Fibroblast of lung (primary cell): ENCODE results near the gene OR2M2. TPM values are rescaled to one million over a fixed set of nuclear protein-coding genes. Genes with fewer than 3 reads are reported as not detected.

Experiments
- DNase-seq, 2 donors: peaks; one replicate each; pipeline versions ENCODE4 v3.0.0 to v3.0.0-alpha.2; 2010; ENCODE audit warnings: low read depth in 2 of 2
- H2AFZ ChIP-seq: 2 replicates; pipeline ENCODE4 v1.5.1; 2012; ENCODE audit warnings: low read length, control low read depth, inconsistent platforms
- H3K27ac ChIP-seq: 2 replicates; pipeline ENCODE4 v1.5.1; 2011; ENCODE audit warnings: low read length, control low read depth; ENCODE audit not compliant: insufficient read depth
- H3K27me3 ChIP-seq: 2 replicates; pipeline ENCODE4 v1.5.1; 2011; ENCODE audit warnings: mild to moderate bottlenecking, low read length; ENCODE audit not compliant: control insufficient read depth, insufficient read depth
- H3K36me3 ChIP-seq: 2 replicates; pipeline ENCODE4 v1.5.1; 2011; ENCODE audit warnings: low read length; ENCODE audit not compliant: control insufficient read depth, insufficient read depth
- H3K4me1 ChIP-seq: 2 replicates; pipeline ENCODE4 v1.5.1; 2011; ENCODE audit warnings: low read length; ENCODE audit not compliant: control insufficient read depth, insufficient read depth; ENCODE audit errors: extremely low read depth
- H3K4me2 ChIP-seq: 2 replicates; pipeline ENCODE4 v1.5.1; 2011; ENCODE audit warnings: low read length, control low read depth; ENCODE audit not compliant: insufficient read depth; ENCODE audit errors: extremely low read depth
- H3K4me3 ChIP-seq, 4 experiments: fragments of 200-600 bp in 1 of 4; sonication (generic) in 1 of 4; replicated peaks in 1 of 4; 2 replicates each; pipeline ENCODE4 v1.5.1; 2011 to 2016; ENCODE audit warnings: low read length in 4 of 4, low read depth in 3 of 4, mild to moderate bottlenecking in 3 of 4, control low read depth in 2 of 4, inconsistent platforms in 1 of 4, mixed read lengths in 1 of 4; ENCODE audit not compliant: insufficient read depth in 1 of 4; ENCODE audit errors: control extremely low read depth in 1 of 4
- H3K79me2 ChIP-seq: 2 replicates; pipeline ENCODE4 v1.5.1; 2012; ENCODE audit warnings: mild to moderate bottlenecking, low read length, inconsistent platforms; ENCODE audit not compliant: control insufficient read depth, insufficient read depth
- H3K9ac ChIP-seq: 2 replicates; pipeline ENCODE4 v1.5.1; 2011; ENCODE audit warnings: mild to moderate bottlenecking, low read length, control low read depth; ENCODE audit not compliant: insufficient read depth
- H3K9me3 ChIP-seq: 2 replicates; pipeline ENCODE4 v1.5.1; 2012; ENCODE audit warnings: low read depth, low read length; ENCODE audit not compliant: control insufficient read depth, insufficient read depth
- H4K20me1 ChIP-seq: 2 replicates; pipeline ENCODE4 v1.5.1; 2011; ENCODE audit warnings: low read length; ENCODE audit not compliant: control insufficient read depth, insufficient read depth; ENCODE audit errors: extremely low read depth
- CTCF ChIP-seq, 2 donors: IDR thresholded peaks in 1 of 2; conservative IDR thresholded peaks in 1 of 2; 1 replicate in 1 of 2; 2 replicates in 1 of 2; pipeline ENCODE4 v1.5.1; 2011 to 2012; ENCODE audit warnings: low read length in 2 of 2, control low read depth in 1 of 2, inconsistent platforms in 1 of 2, low read depth in 1 of 2, mild to moderate bottlenecking in 1 of 2
- EZH2 ChIP-seq: IDR thresholded peaks from 2 replicates; pipeline ENCODE4 v1.5.1; 2012; ENCODE audit warnings: low read length, control low read depth, mild to moderate bottlenecking; ENCODE audit errors: missing control alignments
- polyA plus RNA-seq, 2 donors: library from polyadenylated mRNA; depleted of rRNA in 1 of 2; stranded (reverse) in 1 of 2; unstranded in 1 of 2; fragments of >200 nt; gene quantifications; 2 replicates each; pipeline ENCODE4 v1.2.1, GENCODE V29; 2011 to 2012; ENCODE audit warnings: missing spikeins in 1 of 2
- total RNA-seq: library from RNA; depleted of rRNA; stranded (reverse); fragments of >200 nt; gene quantifications from 2 replicates; pipeline ENCODE4 v1.2.1, GENCODE V29; 2014

Gene OR2M2
- total and polyA plus RNA-seq, 2 donors (not counting 1 experiment from before 2014, with no cell fraction given) = not detected

GRCh38 chr1:248196965-248197364 is 22.3 kb downstream of the OR2M2 start, which contains the start of gene OR2M3:
TSS of gene OR2M3 (plus strand) at chr1:248197265. CDS start at chr1:248203068, 5,803 bp downstream.
- Histone ChIP-seq H3K4me1 (no peaks in the 10 kb centered on the region), H3K36me3 (no peaks in the 10 kb centered on the region), H2AFZ (no peak within 1 kb of the TSS), H4K20me1 (no peaks in the 10 kb centered on the region), H3K9me3 (no peaks in the 10 kb centered on the region), H3K9ac (no peak within 1 kb of the TSS), H3K4me2 (no peak within 1 kb of the TSS), H3K4me3 (no peak within 1 kb of the TSS), H3K27ac (no peak within 1 kb of the TSS), H3K79me2 (no peaks in the 10 kb centered on the region), H3K27me3 (no peaks in the 10 kb centered on the region)
- no peak for DNase-seq
- no peak for TF ChIP-seq EZH2
- no peak for TF ChIP-seq CTCF (conservative IDR thresholded peaks at IDR 0.05 in 1 of 2, IDR thresholded peaks at IDR 0.05 in 1 of 2; ENCODE audit: low read depth in 1 of 2, low read length in 2 of 2)

GRCh38 chr1:248215880-248216279 is 41.3 kb downstream of the OR2M2 start:
- Histone ChIP-seq H2AFZ (no peak overlapping the region), H3K79me2 (no peaks in the 10 kb centered on the region), H3K27me3 (no peaks in the 10 kb centered on the region), H3K9ac (no peak overlapping the region), H3K36me3 (no peaks in the 10 kb centered on the region), H4K20me1 (no peaks in the 10 kb centered on the region), H3K27ac (no peak overlapping the region), H3K4me2 (no peak overlapping the region), H3K9me3 (no peaks in the 10 kb centered on the region), H3K4me1 (no peaks in the 10 kb centered on the region), H3K4me3 (no peak overlapping the region)
- TF ChIP-seq CTCF (conservative IDR thresholded peaks at IDR 0.05 in 1 of 2, IDR thresholded peaks at IDR 0.05 in 1 of 2; ENCODE audit: low read depth in 1 of 2, low read length in 2 of 2) (no peak), EZH2 (no peak)
- no peak for DNase-seq

- Histone ChIP-seq H3K4me2 (no peak overlapping the region), H3K4me1 (no peaks in the 10 kb centered on the region), H3K27ac (no peak overlapping the region), H3K27me3 (no peaks in the 10 kb centered on the region), H3K79me2 (no peaks in the 10 kb centered on the region), H3K9me3 (no peaks in the 10 kb centered on the region), H2AFZ (no peak overlapping the region), H3K4me3 (no peak overlapping the region), H3K36me3 (no peaks in the 10 kb centered on the region), H4K20me1 (no peaks in the 10 kb centered on the region), H3K9ac (no peak overlapping the region)
- DNase-seq = no peak
- TF ChIP-seq CTCF (conservative IDR thresholded peaks at IDR 0.05 in 1 of 2, IDR thresholded peaks at IDR 0.05 in 1 of 2; ENCODE audit: low read depth in 1 of 2, low read length in 2 of 2) = no peak
These were observed 50.9 kb downstream of the OR2M2 start for GRCh38 chr1:248225537-248225936.
